OCI-LY7 (cell line): ENCODE data around the gene APOO. TPM values are rescaled to one million over a fixed set of nuclear protein-coding genes. Genes with fewer than 3 reads are reported as not detected.

Experiments used
- BruUV-seq: library from RNA; stranded (reverse); fragments of 400-500 nt; replicated peaks from 2 replicates; lab custom pipeline; 2021; lab: Mats Ljungman, UMichigan
- CTCF ChIA-PET: fragments of 300-600 bp; sonication (Branson Sonifier 250); formaldehyde crosslinking; loops from one replicate; lab custom pipeline; 2022; ENCODE audit warnings: antibody characterized with exemption; ENCODE audit not compliant: unreplicated experiment; lab: Charles Lee
- POLR2A ChIA-PET: fragments of 300-600 bp; sonication (Branson Sonifier 250); formaldehyde crosslinking; loops from one replicate; lab custom pipeline; 2022; ENCODE audit warnings: antibody characterized with exemption; lab: Charles Lee
- DNase-seq: peaks from one replicate; pipeline ENCODE4 v3.0.0-alpha.2; 2015; ENCODE audit warnings: low spot score
- H2AFZ ChIP-seq: fragments of 200-600 bp; sonication (generic), shearing (Covaris generic); 2 replicates; pipeline ENCODE4 v1.6.1; 2014; ENCODE audit warnings: mild to moderate bottlenecking, antibody characterized with exemption, low read length, moderate library complexity
- H3K27ac ChIP-seq: fragments of 200-600 bp; sonication (generic); 2 replicates; pipeline ENCODE4 v1.5.1; 2014; ENCODE audit warnings: mixed run types, low read depth, mild to moderate bottlenecking, moderate library complexity, low read length, inconsistent platforms; ENCODE audit not compliant: poor library complexity, severe bottlenecking
- H3K36me3 ChIP-seq: fragments of 200-600 bp; sonication (generic); 2 replicates; pipeline ENCODE4 v1.6.1; 2014; ENCODE audit warnings: mild to moderate bottlenecking, antibody characterized with exemption, low read length, moderate library complexity, mixed read lengths; ENCODE audit not compliant: insufficient read depth
- H3K4me1 ChIP-seq: fragments of 200-600 bp; sonication (generic); 2 replicates; pipeline ENCODE4 v1.5.1; 2014; ENCODE audit warnings: mild to moderate bottlenecking, low read length; ENCODE audit not compliant: insufficient read depth, poor library complexity, severe bottlenecking
- H3K4me2 ChIP-seq: fragments of 200-600 bp; sonication (generic); 2 replicates; pipeline ENCODE4 v1.6.1; 2014; ENCODE audit warnings: mild to moderate bottlenecking, low read length
- H3K4me3 ChIP-seq: fragments of 200-600 bp; sonication (generic); 2 replicates; pipeline ENCODE4 v1.5.1; 2014; ENCODE audit warnings: mild to moderate bottlenecking, low read depth, low read length; ENCODE audit not compliant: poor library complexity, severe bottlenecking
- H3K79me2 ChIP-seq: fragments of 200-600 bp; sonication (generic); 2 replicates; pipeline ENCODE4 v1.6.1; 2016; ENCODE audit warnings: low read depth, mild to moderate bottlenecking, low read length, moderate library complexity, mixed read lengths; ENCODE audit not compliant: insufficient read depth
- H3K9me2 ChIP-seq: fragments of 200-600 bp; sonication (generic); 2 replicates; pipeline ENCODE4 v1.6.1; 2016; ENCODE audit warnings: mild to moderate bottlenecking, low read length, mixed read lengths; ENCODE audit not compliant: insufficient read depth
- H3K9me3 ChIP-seq: fragments of 200-600 bp; sonication (generic); 2 replicates; pipeline ENCODE4 v1.6.1; 2014; ENCODE audit warnings: mild to moderate bottlenecking, mixed run types, low read length, mixed read lengths
- H4K20me1 ChIP-seq: fragments of 200-600 bp; sonication (generic); 2 replicates; pipeline ENCODE4 v1.6.1; 2014; ENCODE audit warnings: mild to moderate bottlenecking, antibody characterized with exemption, low read length, moderate library complexity, mixed read lengths; ENCODE audit not compliant: insufficient read depth
- CTCF ChIP-seq: fragments of 200-600 bp; sonication (generic); conservative IDR thresholded peaks from 2 replicates; pipeline ENCODE4 v1.5.1; 2014; ENCODE audit warnings: mild to moderate bottlenecking, antibody characterized with exemption, low read length, moderate library complexity, mixed read lengths
- EZH2phosphoT487 ChIP-seq: fragments of 200-600 bp; sonication (generic); IDR thresholded peaks from 2 replicates; pipeline ENCODE4 v1.6.1; 2018; ENCODE audit warnings: low read depth, borderline replicate concordance, mild to moderate bottlenecking, mixed run types, antibody characterized with exemption, low read length, moderate library complexity, mixed read lengths
- intact Hi-C: fragments of 100-400 bp; cut with micrococcal nuclease; formaldehyde crosslinking; loops from one replicate; pipeline ENCODE4 v1.10.0; 2022; ENCODE audit not compliant: unreplicated experiment
- total RNA-seq, 2 experiments: library from RNA; depleted of rRNA in 1 of 2; stranded (reverse); fragments of >200 nt in 1 of 2; shearing (Covaris generic) in 1 of 2; gene quantifications; 2 replicates each; pipeline ENCODE4 v1.2.3, GENCODE V29; 2014 to 2022

The APOO gene
- total RNA-seq, 2 experiments from 2014 or later = 17.5 to 18.1 TPM

DNA sequence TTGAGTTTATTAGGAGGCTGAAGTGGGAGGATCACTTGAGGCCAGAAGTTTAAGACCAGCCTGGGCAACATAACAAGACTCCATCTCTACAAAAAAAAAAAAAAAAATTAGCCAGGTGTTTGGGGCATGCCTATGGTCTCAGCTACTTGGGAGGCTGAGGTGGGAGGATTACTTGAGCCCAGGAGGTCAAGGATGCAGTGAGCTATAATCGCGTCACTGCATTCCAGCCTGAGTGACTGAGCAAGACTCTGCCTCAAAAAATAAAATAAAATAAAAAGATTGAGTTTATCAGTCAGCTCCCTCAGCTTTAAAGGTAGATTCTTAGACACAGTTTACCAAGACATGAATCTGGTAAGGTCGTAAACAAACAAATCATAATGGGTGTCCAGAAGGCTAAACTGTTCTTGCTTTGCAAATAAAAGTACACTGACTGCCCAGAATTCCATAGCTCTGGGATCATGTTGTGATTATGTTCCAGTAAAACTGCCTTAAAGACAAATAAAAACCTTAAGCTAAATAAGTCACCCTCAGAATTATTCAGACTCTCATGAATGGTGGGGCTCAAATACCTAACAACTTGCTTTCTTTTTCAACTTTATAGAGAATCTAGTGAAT is 18.7 kb downstream of the APOO start:
- Histone ChIP-seq H3K4me3 (no peak overlapping the region), H3K79me2 (no peaks in the 10 kb centered on the region), H2AFZ (no peak overlapping the region), H3K27ac (no peak overlapping the region), H3K4me2 (no peak overlapping the region), H3K9me2 (no peaks in the 10 kb centered on the region), H3K9me3 (no peaks in the 10 kb centered on the region), H3K36me3 (no peaks in the 10 kb centered on the region), H4K20me1 (no peaks in the 10 kb centered on the region), H3K4me1 (no peaks in the 10 kb centered on the region)
- TF ChIP-seq EZH2phosphoT487 (no peak), CTCF (no peak)
- no TSS peak for BruUV-seq
- POLR2A ChIA-PET = interaction anchor here (0.7 to 1.0 kb wide), 3 partner anchors 12 to 108 kb away, joined by 3 to 5 read pairs (median 4); no protein-coding TSS in a partner anchor
- intact Hi-C loops = no loop called here
- DNase-seq = no peak
- CTCF ChIA-PET = no interaction called here

- POLR2A ChIA-PET = interaction anchor here (0.6 kb wide), 2 partner anchors 12 to 1001 kb away, joined by 3 read pairs; no protein-coding TSS in a partner anchor
- CTCF ChIA-PET = no interaction called here
- H3K36me3 ChIP-seq = no peaks in the 10 kb centered on the region
- no peaks in the 10 kb centered on the region for H3K9me3 ChIP-seq
- no peak overlapping the region for H3K4me3 ChIP-seq
- TF ChIP-seq CTCF (no peak), EZH2phosphoT487 (no peak)
- no TSS peak for BruUV-seq
- no peak overlapping the region for H3K4me2 ChIP-seq
- H4K20me1 ChIP-seq = no peaks in the 10 kb centered on the region
- no peak overlapping the region for H3K27ac ChIP-seq
- no peaks in the 10 kb centered on the region for H3K4me1 ChIP-seq
- no peaks in the 10 kb centered on the region for H3K9me2 ChIP-seq
- no peak for DNase-seq
- no peak overlapping the region for H2AFZ ChIP-seq
- H3K79me2 ChIP-seq = no peaks in the 10 kb centered on the region
- intact Hi-C loops = no loop called here
Measured at GRCh38 chrX:23887918-23888317, 19.8 kb downstream of the APOO start.

DNA sequence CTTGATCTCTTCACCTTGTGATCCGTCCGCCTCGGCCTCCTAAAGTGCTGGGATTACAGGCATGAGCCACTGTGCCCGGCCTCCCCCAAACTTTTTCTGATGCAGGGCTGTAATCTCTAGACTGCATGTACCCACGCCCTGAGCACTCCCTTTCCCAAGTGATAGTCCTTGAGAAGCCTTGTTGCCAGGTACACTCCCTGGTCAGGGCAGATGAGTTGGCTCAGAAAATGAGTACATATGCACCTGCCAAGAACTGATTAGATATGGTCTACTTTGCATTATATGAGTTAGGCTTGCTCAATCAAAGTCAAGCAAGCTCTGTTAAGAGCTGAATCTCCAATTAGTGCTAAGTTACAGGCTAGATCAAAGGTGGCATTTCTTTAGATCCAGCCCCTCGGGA is 20.3 kb downstream of the APOO start:
- Histone ChIP-seq H3K36me3 (no peaks in the 10 kb centered on the region), H3K4me3 (no peak overlapping the region), H3K4me2 (no peak overlapping the region), H3K9me2 (no peaks in the 10 kb centered on the region), H3K27ac (no peak overlapping the region), H3K9me3 (no peaks in the 10 kb centered on the region), H3K4me1 (no peaks in the 10 kb centered on the region), H4K20me1 (no peaks in the 10 kb centered on the region), H3K79me2 (no peaks in the 10 kb centered on the region), H2AFZ (no peak overlapping the region)
- CTCF ChIA-PET = no interaction called here
- intact Hi-C loops = no loop called here
- POLR2A ChIA-PET = interaction anchor here (0.6 kb wide), 1 partner anchor 12 kb away, joined by 3 read pairs; no protein-coding TSS in a partner anchor
- no TSS peak for BruUV-seq
- no peak for DNase-seq
- no peak for TF ChIP-seq EZH2phosphoT487
- no peak for TF ChIP-seq CTCF
